ENCODE measurements around the gene SENP1. TPM values are rescaled to one million over a fixed set of nuclear protein-coding genes. Genes with fewer than 3 reads are reported as not detected.

The SENP1 gene
- total RNA-seq, 3 donors from 2014 or later, result 14.4 to 36.1 (median 30.2) TPM

DNA sequence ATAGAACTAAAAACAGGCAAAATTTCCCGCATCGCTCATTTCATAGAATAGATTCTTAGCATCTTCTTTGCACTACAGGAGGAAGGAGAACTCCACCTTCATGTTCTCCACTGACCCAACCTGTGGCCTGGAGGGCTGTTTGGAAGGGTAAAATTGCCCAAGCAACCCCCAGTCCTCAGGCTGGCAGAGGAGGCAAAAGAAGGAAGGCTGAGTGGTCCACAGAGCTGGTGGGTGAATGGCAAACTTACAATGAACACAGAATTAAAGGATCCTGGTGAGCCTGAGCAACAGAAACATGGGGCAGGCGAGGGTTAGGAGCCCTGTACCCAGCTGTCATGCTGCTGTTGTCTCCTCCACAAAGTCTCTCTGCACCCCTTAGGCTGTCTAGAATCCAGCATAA lies 25.1 kb downstream of the SENP1 start:
- Histone ChIP-seq H3K27ac (no peak overlapping the region), H3K4me3 (no peak overlapping the region), H3K4me1 (no peaks in the 10 kb centered on the region), H3K36me3 (no peaks in the 10 kb centered on the region), H3K27me3 (no peaks in the 10 kb centered on the region), H3K9me3 (no peaks in the 10 kb centered on the region)
- intact Hi-C loops (cut with DNase I; ENCODE audit: low total_unique reads), result no loop called here
- DNase-seq (ENCODE audit: low spot score in 2 of 2), result no peak
- TF ChIP-seq, protein P1, sequence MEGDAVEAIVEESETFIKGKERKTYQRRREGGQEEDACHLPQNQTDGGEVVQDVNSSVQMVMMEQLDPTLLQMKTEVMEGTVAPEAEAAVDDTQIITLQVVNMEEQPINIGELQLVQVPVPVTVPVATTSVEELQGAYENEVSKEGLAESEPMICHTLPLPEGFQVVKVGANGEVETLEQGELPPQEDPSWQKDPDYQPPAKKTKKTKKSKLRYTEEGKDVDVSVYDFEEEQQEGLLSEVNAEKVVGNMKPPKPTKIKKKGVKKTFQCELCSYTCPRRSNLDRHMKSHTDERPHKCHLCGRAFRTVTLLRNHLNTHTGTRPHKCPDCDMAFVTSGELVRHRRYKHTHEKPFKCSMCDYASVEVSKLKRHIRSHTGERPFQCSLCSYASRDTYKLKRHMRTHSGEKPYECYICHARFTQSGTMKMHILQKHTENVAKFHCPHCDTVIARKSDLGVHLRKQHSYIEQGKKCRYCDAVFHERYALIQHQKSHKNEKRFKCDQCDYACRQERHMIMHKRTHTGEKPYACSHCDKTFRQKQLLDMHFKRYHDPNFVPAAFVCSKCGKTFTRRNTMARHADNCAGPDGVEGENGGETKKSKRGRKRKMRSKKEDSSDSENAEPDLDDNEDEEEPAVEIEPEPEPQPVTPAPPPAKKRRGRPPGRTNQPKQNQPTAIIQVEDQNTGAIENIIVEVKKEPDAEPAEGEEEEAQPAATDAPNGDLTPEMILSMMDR (IDR thresholded peaks at IDR 0.05), result no peak
- TF ChIP-seq POLR2A (IDR thresholded peaks at IDR 0.05), result no peak
- no peak for TF ChIP-seq POLR2AphosphoS5 (IDR thresholded peaks at IDR 0.05)

DNA sequence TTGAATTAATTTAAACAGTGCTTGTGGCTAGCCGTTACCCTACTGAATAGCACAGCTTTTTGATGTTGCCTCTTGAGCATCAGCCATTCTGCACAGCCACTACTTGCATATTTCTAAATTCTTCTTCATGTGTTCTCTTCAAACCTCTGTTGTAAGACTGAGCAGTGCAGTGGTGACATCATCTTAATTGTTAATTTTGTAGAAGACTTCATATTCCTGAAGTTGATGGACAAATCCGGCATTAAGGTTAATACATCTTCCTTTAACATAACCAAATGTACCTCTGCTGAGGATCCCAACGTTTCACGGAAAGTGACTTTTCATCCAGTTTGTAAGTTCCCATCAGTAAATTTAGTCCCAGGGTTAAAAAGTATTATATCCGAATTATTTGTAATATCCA lies 25.6 kb downstream of the SENP1 start:
- Histone ChIP-seq H3K9me3 (no peaks in the 10 kb centered on the region), H3K27ac (no peak overlapping the region), H3K36me3 (no peaks in the 10 kb centered on the region), H3K4me1 (no peaks in the 10 kb centered on the region), H3K4me3 (no peak overlapping the region), H3K27me3 (no peaks in the 10 kb centered on the region)
- TF ChIP-seq, protein P1 (IDR thresholded peaks at IDR 0.05), result no peak
- TF ChIP-seq POLR2A (IDR thresholded peaks at IDR 0.05) (no peak), POLR2AphosphoS5 (IDR thresholded peaks at IDR 0.05) (no peak)
- intact Hi-C loops (cut with DNase I; ENCODE audit: low total_unique reads), result no loop called here
- no peak for DNase-seq (ENCODE audit: low spot score in 2 of 2)

DNA sequence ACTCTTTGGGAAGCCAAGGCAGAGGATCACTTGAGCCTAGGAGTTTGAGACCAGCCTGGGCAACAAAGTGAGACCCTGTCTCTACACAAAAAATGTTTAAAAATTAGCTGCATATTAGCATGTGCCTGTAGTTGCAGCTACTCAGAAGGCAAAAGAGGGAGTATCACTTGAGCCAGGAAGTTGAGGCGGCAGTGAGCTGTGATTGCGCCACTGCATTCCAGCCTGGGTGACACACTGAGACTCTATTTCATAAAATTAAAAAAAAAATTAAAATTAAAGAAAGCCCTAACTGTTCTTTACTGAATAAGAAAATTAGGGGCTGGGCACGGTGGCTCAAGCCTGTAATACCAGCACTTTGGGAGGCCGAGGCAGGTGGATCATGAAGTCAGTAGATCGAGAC lies 27.0 kb downstream of the SENP1 start:
- no peak overlapping the region for H3K4me3 ChIP-seq
- H3K9me3 ChIP-seq, result no peaks in the 10 kb centered on the region
- H3K36me3 ChIP-seq, result no peaks in the 10 kb centered on the region
- H3K4me1 ChIP-seq, result no peaks in the 10 kb centered on the region
- no peaks in the 10 kb centered on the region for H3K27me3 ChIP-seq
- no peak overlapping the region for H3K27ac ChIP-seq
- intact Hi-C loops (cut with DNase I; ENCODE audit: low total_unique reads), result no loop called here
- DNase-seq (ENCODE audit: low spot score in 2 of 2), result peak in 1 of 2 donors; percentile 28
- no peak for TF ChIP-seq POLR2AphosphoS5 (IDR thresholded peaks at IDR 0.05)
- TF ChIP-seq POLR2A (IDR thresholded peaks at IDR 0.05), result no peak
- TF ChIP-seq, protein P1 (IDR thresholded peaks at IDR 0.05), result no peak

DNA sequence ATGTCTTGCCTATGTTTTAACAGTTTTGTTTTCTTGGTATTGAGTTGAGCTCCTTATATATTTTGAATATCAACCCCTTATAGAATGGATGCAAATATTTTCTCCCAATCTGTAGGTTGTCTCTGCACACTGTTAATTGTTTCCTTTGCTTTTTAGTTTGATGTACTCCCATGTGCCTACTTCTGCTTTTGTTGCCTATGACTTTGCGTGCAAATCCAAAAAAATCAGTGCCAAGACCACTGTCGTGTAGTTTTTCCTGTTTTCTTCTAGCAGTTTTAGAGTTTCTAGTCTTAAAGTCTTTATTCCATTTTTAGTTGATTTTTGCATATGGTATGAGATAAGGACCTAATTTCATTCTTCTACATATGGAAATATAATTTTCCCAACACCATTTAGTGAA lies 28.8 kb downstream of the SENP1 start:
- Histone ChIP-seq H3K4me1 (no peaks in the 10 kb centered on the region), H3K27ac (no peak overlapping the region), H3K9me3 (no peaks in the 10 kb centered on the region), H3K27me3 (no peaks in the 10 kb centered on the region), H3K4me3 (no peak overlapping the region), H3K36me3 (peaks cover 5% of the 10 kb centered on the region)
- intact Hi-C loops (cut with DNase I; ENCODE audit: low total_unique reads), result no loop called here
- TF ChIP-seq POLR2AphosphoS5 (IDR thresholded peaks at IDR 0.05), result no peak
- TF ChIP-seq POLR2A (IDR thresholded peaks at IDR 0.05), result no peak
- TF ChIP-seq, protein P1 (IDR thresholded peaks at IDR 0.05), result no peak
- DNase-seq (ENCODE audit: low spot score in 2 of 2), result no peak

DNA sequence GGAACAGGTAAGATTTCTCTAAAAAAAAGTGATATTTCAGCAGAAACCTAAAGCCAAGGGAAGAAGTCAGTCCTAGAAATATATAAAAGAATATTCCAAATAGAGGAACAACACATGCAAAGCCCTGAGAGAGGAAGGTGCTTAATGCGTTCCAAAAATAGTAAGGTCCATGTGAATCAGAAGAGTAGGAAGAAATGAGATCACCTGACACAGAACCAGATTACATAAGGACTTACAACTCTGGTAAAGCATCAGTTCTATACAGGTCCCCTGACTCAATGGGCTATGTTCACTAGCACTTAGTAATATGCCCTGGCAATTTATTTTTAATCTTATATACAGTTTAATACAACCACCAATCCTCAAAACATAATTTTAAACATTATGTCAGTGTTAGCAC lies 30.0 kb downstream of the SENP1 start:
- H3K36me3 ChIP-seq, result peaks cover 5% of the 10 kb centered on the region
- DNase-seq (ENCODE audit: low spot score in 2 of 2), result no peak
- intact Hi-C loops (cut with DNase I; ENCODE audit: low total_unique reads), result loop anchor here (1.0 kb wide), 1 partner anchor 12 kb away; no protein-coding TSS in a partner anchor
- no peaks in the 10 kb centered on the region for H3K27me3 ChIP-seq
- H3K9me3 ChIP-seq, result no peaks in the 10 kb centered on the region
- TF ChIP-seq POLR2AphosphoS5 (IDR thresholded peaks at IDR 0.05) (no peak), POLR2A (IDR thresholded peaks at IDR 0.05) (no peak)
- TF ChIP-seq, protein P1 (IDR thresholded peaks at IDR 0.05), result no peak
- no peak overlapping the region for H3K27ac ChIP-seq
- no peaks in the 10 kb centered on the region for H3K4me1 ChIP-seq
- no peak overlapping the region for H3K4me3 ChIP-seq
